ENCODE data around the gene PPP6R2.
A peak's percentile ranks its signal among the peaks of the same experiment; 100 is the strongest.

The PPP6R2 gene, protein sequence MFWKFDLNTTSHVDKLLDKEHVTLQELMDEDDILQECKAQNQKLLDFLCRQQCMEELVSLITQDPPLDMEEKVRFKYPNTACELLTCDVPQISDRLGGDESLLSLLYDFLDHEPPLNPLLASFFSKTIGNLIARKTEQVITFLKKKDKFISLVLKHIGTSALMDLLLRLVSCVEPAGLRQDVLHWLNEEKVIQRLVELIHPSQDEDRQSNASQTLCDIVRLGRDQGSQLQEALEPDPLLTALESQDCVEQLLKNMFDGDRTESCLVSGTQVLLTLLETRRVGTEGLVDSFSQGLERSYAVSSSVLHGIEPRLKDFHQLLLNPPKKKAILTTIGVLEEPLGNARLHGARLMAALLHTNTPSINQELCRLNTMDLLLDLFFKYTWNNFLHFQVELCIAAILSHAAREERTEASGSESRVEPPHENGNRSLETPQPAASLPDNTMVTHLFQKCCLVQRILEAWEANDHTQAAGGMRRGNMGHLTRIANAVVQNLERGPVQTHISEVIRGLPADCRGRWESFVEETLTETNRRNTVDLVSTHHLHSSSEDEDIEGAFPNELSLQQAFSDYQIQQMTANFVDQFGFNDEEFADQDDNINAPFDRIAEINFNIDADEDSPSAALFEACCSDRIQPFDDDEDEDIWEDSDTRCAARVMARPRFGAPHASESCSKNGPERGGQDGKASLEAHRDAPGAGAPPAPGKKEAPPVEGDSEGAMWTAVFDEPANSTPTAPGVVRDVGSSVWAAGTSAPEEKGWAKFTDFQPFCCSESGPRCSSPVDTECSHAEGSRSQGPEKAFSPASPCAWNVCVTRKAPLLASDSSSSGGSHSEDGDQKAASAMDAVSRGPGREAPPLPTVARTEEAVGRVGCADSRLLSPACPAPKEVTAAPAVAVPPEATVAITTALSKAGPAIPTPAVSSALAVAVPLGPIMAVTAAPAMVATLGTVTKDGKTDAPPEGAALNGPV

DNA sequence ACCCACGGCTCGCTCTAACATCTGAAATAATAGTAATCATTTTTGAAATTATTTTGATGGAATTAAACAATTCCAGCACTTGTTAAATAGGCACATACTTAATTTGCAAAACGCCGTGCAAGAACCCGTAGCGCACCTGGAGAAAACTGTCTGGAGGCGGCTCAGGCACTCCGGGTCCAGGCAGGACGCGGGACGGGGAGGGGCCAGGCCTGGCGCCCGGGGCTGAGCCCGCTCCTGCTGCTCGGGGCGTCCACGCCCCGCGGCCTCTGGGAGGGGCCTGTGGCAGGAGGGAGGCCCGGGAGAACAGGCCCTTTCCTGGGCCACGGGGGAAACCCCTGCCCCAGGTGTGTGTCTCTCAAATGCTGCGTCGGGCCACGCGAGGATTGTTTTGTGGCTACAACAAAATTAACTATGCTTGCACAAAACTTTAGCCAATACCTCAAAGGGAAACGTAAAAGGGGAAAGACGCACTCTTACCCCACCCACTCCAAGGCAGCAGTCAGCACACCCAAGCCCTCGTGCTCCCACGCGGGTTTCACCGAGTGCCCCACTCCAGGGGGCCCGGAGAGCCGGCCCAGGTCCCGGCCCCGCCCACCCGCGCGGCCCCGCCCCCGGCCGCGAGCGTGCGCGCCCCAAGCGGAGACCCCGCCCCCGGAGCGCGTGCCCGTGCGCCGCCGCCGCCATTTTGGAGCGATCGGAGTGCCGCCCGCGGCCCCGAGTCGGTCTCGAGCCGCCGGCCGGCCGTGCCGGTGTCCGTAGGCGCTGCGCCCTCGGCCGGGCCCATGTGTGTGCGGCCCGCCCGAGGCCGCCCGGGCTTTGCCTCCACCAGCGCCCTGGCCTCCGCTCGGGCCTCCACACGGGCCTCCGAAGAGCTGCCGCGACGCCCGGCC is at the start of gene PPP6R2:
PPP6R2 (plus strand) TSS at position 677 of the 890 bp plus-strand sequence. CDS start 50,582 bp downstream, outside the sequence.
- H3K9ac ChIP-seq (ENCODE audit: low read depth in 1 of 2, low read length in 2 of 2): peak within 1 kb of the TSS; percentile 74 to 75
- peaks cover 6 to 21% of the 10 kb centered on the region in 2 donors for H3K4me1 ChIP-seq (ENCODE audit: control insufficient read depth in 1 of 2, insufficient read depth in 2 of 2, low read length in 2 of 2)
- H3K4me3 ChIP-seq (ENCODE audit: low read depth in 1 of 2, low read length in 2 of 2): peak within 1 kb of the TSS; percentile 74 to 78

DNA sequence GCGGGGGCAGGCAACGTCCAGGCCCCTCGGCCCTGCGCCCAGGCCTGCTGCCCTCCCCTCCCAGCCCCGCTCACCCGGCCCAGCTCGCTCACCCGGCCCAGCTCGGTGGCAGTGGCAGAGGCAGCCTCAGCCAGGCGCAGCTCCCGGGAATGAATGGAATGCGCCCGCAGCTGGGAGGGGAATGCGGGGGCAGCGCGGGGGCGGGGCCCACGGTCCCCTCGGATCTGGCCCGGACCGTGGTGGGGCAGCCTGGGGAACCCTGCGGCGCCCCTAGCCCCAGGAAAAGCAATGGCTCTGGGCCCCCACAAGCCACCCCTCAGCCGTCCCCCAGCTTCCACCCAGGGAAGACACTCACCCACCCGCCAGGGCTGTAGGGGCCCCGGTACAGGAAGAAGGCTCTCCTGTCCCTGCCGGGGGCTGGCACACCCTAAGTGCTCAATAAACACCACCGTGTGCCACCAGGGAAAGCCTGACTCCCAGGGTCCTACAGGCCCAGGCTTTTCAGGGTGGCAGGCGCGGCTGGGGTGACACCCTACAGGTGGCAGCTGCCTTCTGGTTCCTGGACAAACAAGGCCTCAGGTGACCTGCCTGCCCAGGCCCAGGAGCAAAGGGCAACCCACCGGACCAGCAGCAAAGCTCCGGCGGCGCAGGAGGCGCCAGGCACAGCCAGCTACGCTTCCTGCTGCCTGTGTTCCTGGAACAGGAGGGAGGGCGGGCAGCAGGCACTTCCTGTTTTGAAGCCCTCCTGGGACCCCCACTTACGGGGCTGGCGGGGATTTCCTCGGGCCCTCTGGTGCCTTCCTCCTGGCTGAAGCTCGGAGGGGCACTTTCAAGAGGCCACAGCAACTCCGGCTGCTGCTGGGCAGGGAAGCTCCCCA is 49.4 kb upstream of the PPP6R2 start:
- H3K27ac ChIP-seq (ENCODE audit: low read depth, low read length): peak overlapping the region; percentile 83
- no peaks in the 10 kb centered on the region for H3K9me3 ChIP-seq (ENCODE audit: control insufficient read depth in 1 of 2, low read length in 2 of 2)
- peaks cover 49 to 51% of the 10 kb centered on the region in 2 donors for H3K4me1 ChIP-seq (ENCODE audit: control insufficient read depth in 1 of 2, insufficient read depth in 2 of 2, low read length in 2 of 2)
- peak overlapping the region; percentile 49 to 65 for H3K9ac ChIP-seq (ENCODE audit: low read depth in 1 of 2, low read length in 2 of 2)
- peaks cover 20 to 34% of the 10 kb centered on the region in 2 donors for H3K36me3 ChIP-seq (ENCODE audit: control insufficient read depth in 1 of 2, insufficient read depth in 2 of 2, low read length in 2 of 2)
- H3K27me3 ChIP-seq (ENCODE audit: control insufficient read depth in 1 of 2, insufficient read depth in 2 of 2, low read length in 2 of 2): no peaks in the 10 kb centered on the region
- peak overlapping the region; percentile 40 to 45 for H3K4me3 ChIP-seq (ENCODE audit: low read depth in 1 of 2, low read length in 2 of 2)

More for the DNA sequence above, at the start of gene PPP6R2:
- Histone ChIP-seq H3K27ac (ENCODE audit: low read depth, low read length) (peak within 1 kb of the TSS; percentile 56), H3K9me3 (ENCODE audit: control insufficient read depth in 1 of 2, low read length in 2 of 2) (no peaks in the 10 kb centered on the region), H3K27me3 (ENCODE audit: control insufficient read depth in 1 of 2, insufficient read depth in 2 of 2, low read length in 2 of 2) (no peaks in the 10 kb centered on the region), H3K36me3 (ENCODE audit: control insufficient read depth in 1 of 2, insufficient read depth in 2 of 2, low read length in 2 of 2) (no peaks in the 10 kb centered on the region)

DNA sequence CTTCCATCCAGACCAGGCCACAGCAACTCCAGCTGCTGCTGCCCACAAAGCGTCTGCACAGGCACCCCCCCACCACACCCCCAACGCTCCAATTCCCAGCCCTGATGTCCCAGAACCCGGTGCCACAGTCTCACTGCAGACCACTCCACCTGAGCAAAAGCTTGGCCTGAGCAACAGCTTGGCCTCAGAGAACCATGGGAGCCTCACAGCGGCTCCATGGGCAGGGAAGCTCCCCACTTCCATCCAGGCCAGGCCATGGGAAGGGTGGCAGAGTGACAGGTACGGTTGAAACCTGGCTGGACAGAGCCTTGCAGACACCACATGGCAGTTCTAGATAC is 48.8 kb upstream of the PPP6R2 start:
- peak overlapping the region; percentile 80 for H3K27ac ChIP-seq (ENCODE audit: low read depth, low read length)
- H3K9ac ChIP-seq (ENCODE audit: low read depth in 1 of 2, low read length in 2 of 2): peak overlapping the region; percentile 49 to 65
- peaks cover 53 to 55% of the 10 kb centered on the region in 2 donors for H3K4me1 ChIP-seq (ENCODE audit: control insufficient read depth in 1 of 2, insufficient read depth in 2 of 2, low read length in 2 of 2)
- peak overlapping the region; percentile 40 to 45 for H3K4me3 ChIP-seq (ENCODE audit: low read depth in 1 of 2, low read length in 2 of 2)
- no peaks in the 10 kb centered on the region for H3K9me3 ChIP-seq (ENCODE audit: control insufficient read depth in 1 of 2, low read length in 2 of 2)
- H3K36me3 ChIP-seq (ENCODE audit: control insufficient read depth in 1 of 2, insufficient read depth in 2 of 2, low read length in 2 of 2): peaks cover 16 to 28% of the 10 kb centered on the region in 2 donors
- H3K27me3 ChIP-seq (ENCODE audit: control insufficient read depth in 1 of 2, insufficient read depth in 2 of 2, low read length in 2 of 2): no peaks in the 10 kb centered on the region

DNA sequence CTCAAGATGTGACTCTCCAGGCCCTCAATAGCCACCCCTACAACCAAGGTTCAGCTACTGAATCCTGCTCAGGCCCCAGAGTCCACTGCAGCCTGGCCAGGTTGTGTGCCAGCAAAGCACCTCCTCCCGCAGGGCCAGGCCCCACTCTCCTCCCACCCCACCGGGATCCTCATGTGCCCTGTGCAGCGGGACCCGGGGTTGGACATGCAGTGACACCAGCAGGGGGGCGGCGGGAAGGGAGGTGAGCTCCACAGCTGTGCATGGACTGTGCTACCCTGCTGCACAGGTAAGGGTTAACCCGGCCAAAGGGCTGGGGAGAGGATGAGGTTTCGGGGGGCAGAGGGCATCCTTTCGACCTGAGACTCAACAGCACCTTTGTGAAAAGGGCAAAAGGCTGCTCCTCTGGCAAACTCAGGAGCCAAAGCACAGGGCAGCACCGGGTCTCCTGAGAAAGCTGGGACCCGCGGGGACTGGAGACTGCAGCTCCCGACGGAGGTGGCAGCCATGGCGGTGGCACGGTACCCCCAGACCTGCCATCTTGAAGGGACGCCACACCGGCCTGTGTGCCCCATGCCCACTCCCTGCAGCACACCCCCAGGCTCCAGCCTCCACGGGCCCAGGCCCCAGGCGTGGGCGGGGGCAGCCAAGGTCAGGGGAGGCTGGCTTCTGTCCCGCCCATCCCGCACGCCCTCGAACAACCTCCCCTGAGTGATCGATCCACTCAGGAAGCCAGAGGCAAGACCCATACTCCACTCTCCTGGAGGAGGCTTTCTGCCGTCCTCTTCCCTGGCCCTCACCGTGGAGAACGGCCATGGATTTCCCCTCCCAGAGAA is 46.3 kb upstream of the PPP6R2 start:
- Histone ChIP-seq H3K27ac (ENCODE audit: low read depth, low read length) (no peak overlapping the region), H3K9ac (ENCODE audit: low read depth in 1 of 2, low read length in 2 of 2) (peak overlapping the region in 1 of 2 donors; percentile 19), H3K27me3 (ENCODE audit: control insufficient read depth in 1 of 2, insufficient read depth in 2 of 2, low read length in 2 of 2) (no peaks in the 10 kb centered on the region), H3K4me1 (ENCODE audit: control insufficient read depth in 1 of 2, insufficient read depth in 2 of 2, low read length in 2 of 2) (peaks cover 67 to 70% of the 10 kb centered on the region in 2 donors), H3K9me3 (ENCODE audit: control insufficient read depth in 1 of 2, low read length in 2 of 2) (no peaks in the 10 kb centered on the region), H3K36me3 (ENCODE audit: control insufficient read depth in 1 of 2, insufficient read depth in 2 of 2, low read length in 2 of 2) (peaks cover 0 to 4% of the 10 kb centered on the region in 2 donors), H3K4me3 (ENCODE audit: low read depth in 1 of 2, low read length in 2 of 2) (peak overlapping the region in 1 of 2 donors; percentile 28)

DNA sequence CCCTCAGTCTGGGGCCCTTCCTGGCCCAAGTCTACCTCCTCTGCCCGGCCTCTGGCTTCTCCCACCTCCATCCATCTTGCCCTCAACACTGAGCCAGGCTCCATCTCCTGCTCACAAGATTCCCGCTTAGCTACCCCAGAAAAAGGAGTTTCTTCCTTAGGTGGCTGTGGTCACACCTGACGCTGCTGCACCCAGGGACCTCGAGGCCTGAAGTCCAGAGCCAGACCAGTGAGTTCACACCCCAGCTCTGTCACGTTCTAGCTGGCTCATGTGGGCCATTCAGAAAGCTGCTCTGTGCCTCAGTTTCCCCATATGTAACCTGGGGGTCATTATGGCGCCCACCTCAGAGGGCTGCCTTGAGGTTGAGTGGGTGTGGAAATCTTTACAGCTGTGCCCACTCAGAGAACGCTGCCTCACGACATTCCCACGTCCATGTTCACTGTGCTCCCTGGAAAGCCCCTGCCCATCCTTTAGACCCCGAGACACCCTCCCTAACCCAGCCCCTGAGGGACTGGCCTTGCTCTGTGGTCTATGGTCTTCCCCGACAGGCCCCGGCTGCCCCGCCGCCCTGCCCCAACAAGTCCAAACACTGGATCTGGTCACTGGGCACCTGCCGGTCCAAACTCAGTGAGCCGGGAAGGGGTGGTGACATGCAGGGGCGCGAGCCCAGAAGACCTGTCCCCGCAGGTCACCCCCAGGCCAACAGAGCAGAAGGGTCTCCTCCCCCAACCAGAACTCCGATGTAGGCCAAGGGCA is 45.4 kb upstream of the PPP6R2 start:
- Histone ChIP-seq H3K27ac (ENCODE audit: low read depth, low read length) (no peak overlapping the region), H3K9ac (ENCODE audit: low read depth in 1 of 2, low read length in 2 of 2) (peak overlapping the region in 1 of 2 donors; percentile 19), H3K9me3 (ENCODE audit: control insufficient read depth in 1 of 2, low read length in 2 of 2) (no peaks in the 10 kb centered on the region), H3K36me3 (ENCODE audit: control insufficient read depth in 1 of 2, insufficient read depth in 2 of 2, low read length in 2 of 2) (peaks cover 0 to 4% of the 10 kb centered on the region in 2 donors), H3K27me3 (ENCODE audit: control insufficient read depth in 1 of 2, insufficient read depth in 2 of 2, low read length in 2 of 2) (no peaks in the 10 kb centered on the region), H3K4me3 (ENCODE audit: low read depth in 1 of 2, low read length in 2 of 2) (peak overlapping the region in 1 of 2 donors; percentile 8), H3K4me1 (ENCODE audit: control insufficient read depth in 1 of 2, insufficient read depth in 2 of 2, low read length in 2 of 2) (peaks cover 70 to 74% of the 10 kb centered on the region in 2 donors)

DNA sequence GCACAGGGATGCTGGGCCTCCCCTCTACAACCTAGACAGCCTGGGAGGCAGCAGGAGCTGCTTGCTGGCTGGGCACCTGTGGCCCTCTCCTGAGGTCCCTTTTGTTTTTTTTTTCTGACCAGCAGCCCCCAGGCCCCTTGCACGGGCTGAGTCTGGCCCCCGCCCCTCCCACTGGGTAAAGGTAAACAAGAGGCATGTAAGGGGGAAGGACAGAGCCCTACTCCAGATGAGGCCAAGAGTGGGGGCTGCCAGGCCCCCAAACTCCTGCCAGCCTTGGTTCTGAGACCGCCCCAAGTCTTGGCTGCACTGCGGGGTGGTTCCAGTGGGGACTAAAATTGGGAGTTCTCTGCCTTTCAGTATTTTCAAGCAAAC is 44.9 kb upstream of the PPP6R2 start:
- H3K4me3 ChIP-seq (ENCODE audit: low read depth in 1 of 2, low read length in 2 of 2): peak overlapping the region in 1 of 2 donors; percentile 8
- peaks cover 0 to 4% of the 10 kb centered on the region in 2 donors for H3K36me3 ChIP-seq (ENCODE audit: control insufficient read depth in 1 of 2, insufficient read depth in 2 of 2, low read length in 2 of 2)
- H3K9ac ChIP-seq (ENCODE audit: low read depth in 1 of 2, low read length in 2 of 2): no peak overlapping the region
- H3K27ac ChIP-seq (ENCODE audit: low read depth, low read length): no peak overlapping the region
- no peaks in the 10 kb centered on the region for H3K27me3 ChIP-seq (ENCODE audit: control insufficient read depth in 1 of 2, insufficient read depth in 2 of 2, low read length in 2 of 2)
- H3K4me1 ChIP-seq (ENCODE audit: control insufficient read depth in 1 of 2, insufficient read depth in 2 of 2, low read length in 2 of 2): peaks cover 70 to 75% of the 10 kb centered on the region in 2 donors
- H3K9me3 ChIP-seq (ENCODE audit: control insufficient read depth in 1 of 2, low read length in 2 of 2): no peaks in the 10 kb centered on the region

DNA sequence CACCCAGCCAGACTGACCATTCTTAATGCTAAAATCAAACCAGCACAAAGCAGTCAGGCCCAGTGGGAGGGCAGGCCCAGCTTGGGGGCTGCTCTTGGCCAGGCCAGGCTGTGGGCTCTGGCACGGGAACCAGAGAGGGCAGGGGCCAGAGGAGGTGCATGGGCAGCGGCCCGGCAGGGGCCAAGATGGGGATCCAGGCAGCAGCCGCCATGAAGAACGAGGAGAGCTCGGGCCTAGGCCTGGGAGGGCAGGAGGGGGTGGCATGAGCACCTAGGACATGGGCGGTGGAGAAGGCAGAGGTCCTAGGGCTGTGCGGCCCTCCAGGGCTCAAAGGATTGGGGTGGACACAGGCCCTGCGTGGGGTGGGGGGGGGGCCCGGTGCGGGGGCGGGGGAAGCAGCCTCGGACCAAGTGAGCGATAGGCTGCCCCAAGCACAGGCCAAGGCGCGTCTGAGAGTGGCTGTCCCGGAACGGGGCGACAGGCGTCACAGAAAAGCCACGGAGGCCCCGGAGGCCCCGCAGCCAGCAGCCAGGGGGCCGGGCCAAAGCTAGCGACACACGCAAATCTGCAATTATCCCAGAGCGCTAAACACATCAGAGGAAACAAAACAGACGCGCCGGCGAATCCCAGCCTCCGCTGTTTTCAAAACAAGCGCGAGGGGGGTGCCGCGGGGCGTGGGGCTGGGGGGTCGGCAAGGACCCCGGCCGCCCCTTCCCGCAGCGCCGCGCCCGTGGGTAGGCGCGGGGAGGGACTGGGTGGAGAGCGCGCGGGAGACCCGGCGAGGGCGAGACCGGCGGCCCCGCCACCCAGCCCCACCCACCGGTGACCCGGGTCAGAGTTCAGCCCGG is 44.0 kb upstream of the PPP6R2 start:
- peaks cover 74 to 75% of the 10 kb centered on the region in 2 donors for H3K4me1 ChIP-seq (ENCODE audit: control insufficient read depth in 1 of 2, insufficient read depth in 2 of 2, low read length in 2 of 2)
- no peaks in the 10 kb centered on the region for H3K9me3 ChIP-seq (ENCODE audit: control insufficient read depth in 1 of 2, low read length in 2 of 2)
- H3K4me3 ChIP-seq (ENCODE audit: low read depth in 1 of 2, low read length in 2 of 2): peak overlapping the region; percentile 32 to 43
- H3K27ac ChIP-seq (ENCODE audit: low read depth, low read length): peak overlapping the region; percentile 66
- peaks cover 0 to 3% of the 10 kb centered on the region in 2 donors for H3K36me3 ChIP-seq (ENCODE audit: control insufficient read depth in 1 of 2, insufficient read depth in 2 of 2, low read length in 2 of 2)
- H3K27me3 ChIP-seq (ENCODE audit: control insufficient read depth in 1 of 2, insufficient read depth in 2 of 2, low read length in 2 of 2): no peaks in the 10 kb centered on the region
- peak overlapping the region in 1 of 2 donors; percentile 12 for H3K9ac ChIP-seq (ENCODE audit: low read depth in 1 of 2, low read length in 2 of 2)
